Keratinocyte (primary cell): Measurements from ENCODE around the gene HOMER1. TPM values are rescaled to one million over a fixed set of nuclear protein-coding genes. Genes with fewer than 3 reads are reported as not detected.

Experiments
- DNase-seq: peaks from one replicate; pipeline ENCODE4 v3.0.0-alpha.2; 2011; ENCODE audit warnings: low read depth, missing footprints, low spot score
- FAIRE-seq: peaks from 2 replicates; lab custom pipeline; 2011; peaks lifted over from hg19 to GRCh38; lab: Jason Lieb, UNC
- H2AFZ ChIP-seq: 2 replicates; pipeline ENCODE4 v1.6.0; 2012; ENCODE audit warnings: low read length, control low read depth, inconsistent platforms; ENCODE audit not compliant: control insufficient read depth
- H3K27ac ChIP-seq: 2 replicates; pipeline ENCODE4 v1.5.1; 2011; ENCODE audit warnings: low read length; ENCODE audit not compliant: control insufficient read depth, insufficient read depth
- H3K27me3 ChIP-seq: 3 replicates; pipeline ENCODE4 v1.6.0; 2011; ENCODE audit warnings: low read length; ENCODE audit not compliant: control insufficient read depth, insufficient read depth; ENCODE audit errors: extremely low read depth
- H3K36me3 ChIP-seq, 2 experiments: 2 replicates in 1 of 2; 3 replicates in 1 of 2; pipeline ENCODE4 v1.5.1; 2011; ENCODE audit warnings: low read length in 2 of 2, mild to moderate bottlenecking in 1 of 2; ENCODE audit not compliant: control insufficient read depth in 2 of 2, insufficient read depth in 2 of 2; ENCODE audit errors: extremely low read depth in 1 of 2
- H3K4me1 ChIP-seq: 3 replicates; pipeline ENCODE4 v1.5.1; 2011; ENCODE audit warnings: low read length; ENCODE audit not compliant: control insufficient read depth, insufficient read depth; ENCODE audit errors: extremely low read depth
- H3K4me2 ChIP-seq: 3 replicates; pipeline ENCODE4 v1.6.0; 2011; ENCODE audit warnings: low read depth, low read length; ENCODE audit not compliant: control insufficient read depth, insufficient read depth; ENCODE audit errors: extremely low read depth
- H3K4me3 ChIP-seq, 3 experiments: fragments of 200-600 bp in 1 of 3; sonication (generic) in 1 of 3; 2 replicates in 2 of 3; 3 replicates in 1 of 3; pipeline ENCODE4 v1.5.1; 2011 to 2016; ENCODE audit warnings: low read length in 3 of 3, mild to moderate bottlenecking in 3 of 3, control low read depth in 2 of 3, inconsistent platforms in 1 of 3, low read depth in 1 of 3, mixed read lengths in 1 of 3, mixed run types in 1 of 3, moderate library complexity in 1 of 3; ENCODE audit not compliant: control insufficient read depth in 2 of 3, insufficient read depth in 2 of 3; ENCODE audit errors: extremely low read depth in 1 of 3
- H3K79me2 ChIP-seq: 2 replicates; pipeline ENCODE4 v1.6.0; 2012; ENCODE audit warnings: low read length; ENCODE audit not compliant: control insufficient read depth, insufficient read depth
- H3K9ac ChIP-seq: 3 replicates; pipeline ENCODE4 v1.6.0; 2011; ENCODE audit warnings: low read length; ENCODE audit not compliant: control insufficient read depth, insufficient read depth; ENCODE audit errors: extremely low read depth
- H3K9me1 ChIP-seq: 3 replicates; pipeline ENCODE4 v1.6.0; 2011; ENCODE audit warnings: low read length; ENCODE audit not compliant: control insufficient read depth, insufficient read depth; ENCODE audit errors: extremely low read depth
- H3K9me3 ChIP-seq: 2 replicates; pipeline ENCODE4 v1.5.1; 2012; ENCODE audit warnings: low read depth, low read length; ENCODE audit not compliant: control insufficient read depth
- H4K20me1 ChIP-seq: 3 replicates; pipeline ENCODE4 v1.6.0; 2011; ENCODE audit warnings: low read length; ENCODE audit not compliant: control insufficient read depth, insufficient read depth; ENCODE audit errors: extremely low read depth
- EZH2 ChIP-seq: IDR thresholded peaks from one replicate; pipeline ENCODE4 v1.6.1; 2012; ENCODE audit warnings: inconsistent platforms, mild to moderate bottlenecking, low read length, moderate library complexity
- dilution Hi-C: fragments of 300-500 bp; cut with MboI; formaldehyde crosslinking; loops from one replicate; pipeline ENCODE4 v1.7.0; 2020; ENCODE audit warnings: low sequenced_read_pairs; ENCODE audit not compliant: extremely low pct_ligation_motif_present
- polyA plus RNA-seq, 5 experiments: library from polyadenylated mRNA; depleted of rRNA in 3 of 5; stranded (reverse) in 3 of 5; stranded (forward) in 1 of 5; unstranded in 1 of 5; fragments of >200 nt; gene quantifications; 1 replicate in 1 of 5; 2 replicates in 3 of 5; 3 replicates in 1 of 5; pipeline versions ENCODE4 v1.2.1 to v1.2.3, GENCODE V29; 2011 to 2012; ENCODE audit warnings: missing spikeins in 2 of 5, low read depth in 1 of 5, low replicate concordance in 1 of 5
- TF ChIP-seq, protein P1 (sequence below), 3 experiments: IDR thresholded peaks in 1 of 3; conservative IDR thresholded peaks in 1 of 3; optimal IDR thresholded peaks in 1 of 3; 2 replicates in 2 of 3; 3 replicates in 1 of 3; pipeline versions ENCODE3 to v1.5.1; 2011; ENCODE audit warnings: low read length in 3 of 3, mild to moderate bottlenecking in 3 of 3, moderate library complexity in 2 of 3, control low read depth in 1 of 3, inconsistent platforms in 1 of 3; ENCODE audit not compliant: insufficient read depth in 2 of 3; ENCODE audit errors: extremely low read depth in 1 of 3

The HOMER1 gene
- polyA plus RNA-seq, 1 donor (not counting 4 experiments of a cell fraction or from before 2014, with no cell fraction given): 6.5 TPM

DNA sequence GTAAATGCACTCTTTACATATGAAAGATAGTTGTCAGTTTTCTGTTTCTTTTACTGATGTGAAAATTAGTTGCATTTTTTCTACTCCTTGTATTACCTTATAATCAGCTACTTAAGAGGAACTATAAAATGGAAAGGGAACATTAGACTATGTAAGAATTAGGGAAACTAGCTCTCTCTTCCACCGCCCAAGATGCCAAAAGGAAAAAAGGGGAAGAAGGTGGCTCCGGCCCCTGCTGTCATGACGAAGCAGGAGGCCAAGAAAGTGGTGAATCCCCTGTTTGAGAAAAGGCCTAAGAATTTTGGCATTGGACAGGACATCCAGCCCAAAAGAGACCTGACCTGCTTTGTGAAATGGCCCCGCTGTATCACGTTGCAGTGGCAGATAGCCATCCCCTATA is 15.2 kb upstream of the HOMER1 start:
- Histone ChIP-seq H3K9ac (no peak overlapping the region), H3K4me3 (no peak overlapping the region), H3K4me2 (no peak overlapping the region), H3K27me3 (no peaks in the 10 kb centered on the region), H3K9me1 (no peaks in the 10 kb centered on the region), H2AFZ (no peak overlapping the region), H3K79me2 (no peaks in the 10 kb centered on the region), H3K27ac (no peak overlapping the region), H4K20me1 (no peaks in the 10 kb centered on the region), H3K9me3 (no peaks in the 10 kb centered on the region), H3K36me3 (no peaks in the 10 kb centered on the region), H3K4me1 (no peaks in the 10 kb centered on the region)
- TF ChIP-seq EZH2: no peak
- TF ChIP-seq, protein P1, sequence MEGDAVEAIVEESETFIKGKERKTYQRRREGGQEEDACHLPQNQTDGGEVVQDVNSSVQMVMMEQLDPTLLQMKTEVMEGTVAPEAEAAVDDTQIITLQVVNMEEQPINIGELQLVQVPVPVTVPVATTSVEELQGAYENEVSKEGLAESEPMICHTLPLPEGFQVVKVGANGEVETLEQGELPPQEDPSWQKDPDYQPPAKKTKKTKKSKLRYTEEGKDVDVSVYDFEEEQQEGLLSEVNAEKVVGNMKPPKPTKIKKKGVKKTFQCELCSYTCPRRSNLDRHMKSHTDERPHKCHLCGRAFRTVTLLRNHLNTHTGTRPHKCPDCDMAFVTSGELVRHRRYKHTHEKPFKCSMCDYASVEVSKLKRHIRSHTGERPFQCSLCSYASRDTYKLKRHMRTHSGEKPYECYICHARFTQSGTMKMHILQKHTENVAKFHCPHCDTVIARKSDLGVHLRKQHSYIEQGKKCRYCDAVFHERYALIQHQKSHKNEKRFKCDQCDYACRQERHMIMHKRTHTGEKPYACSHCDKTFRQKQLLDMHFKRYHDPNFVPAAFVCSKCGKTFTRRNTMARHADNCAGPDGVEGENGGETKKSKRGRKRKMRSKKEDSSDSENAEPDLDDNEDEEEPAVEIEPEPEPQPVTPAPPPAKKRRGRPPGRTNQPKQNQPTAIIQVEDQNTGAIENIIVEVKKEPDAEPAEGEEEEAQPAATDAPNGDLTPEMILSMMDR (optimal IDR thresholded peaks at IDR 0.05 in 1 of 3, IDR thresholded peaks at IDR 0.05 in 1 of 3, conservative IDR thresholded peaks at IDR 0.05 in 1 of 3; ENCODE audit: extremely low read depth in 1 of 3, insufficient read depth in 2 of 3, low read length in 3 of 3): no peak
- FAIRE-seq (no peak), DNase-seq (no peak)
- dilution Hi-C loops: no loop called here

DNA sequence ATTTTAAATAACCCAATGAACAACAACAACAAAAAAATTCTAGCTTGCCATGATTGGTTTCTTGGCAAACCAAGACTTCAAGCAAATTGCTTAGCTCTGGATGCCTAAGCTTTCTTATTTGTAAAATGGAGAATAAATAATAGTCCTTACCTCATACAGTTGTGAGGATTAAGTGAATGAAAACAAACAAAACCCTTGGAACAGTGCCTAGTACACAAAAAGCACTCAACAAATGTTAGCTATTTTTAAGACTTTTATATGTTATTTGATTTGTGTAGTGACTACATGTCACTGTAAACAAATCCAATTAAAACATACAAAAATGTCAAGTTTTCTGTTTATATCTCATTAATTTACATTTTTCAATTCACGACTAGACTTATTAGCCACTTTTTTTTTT is 13.5 kb upstream of the HOMER1 start:
- FAIRE-seq (no peak), DNase-seq (no peak)
- Histone ChIP-seq H3K27me3 (no peaks in the 10 kb centered on the region), H3K9me3 (no peaks in the 10 kb centered on the region), H3K4me1 (no peaks in the 10 kb centered on the region), H3K4me3 (no peak overlapping the region), H3K9me1 (no peaks in the 10 kb centered on the region), H3K9ac (no peak overlapping the region), H2AFZ (no peak overlapping the region), H3K4me2 (no peak overlapping the region), H4K20me1 (no peaks in the 10 kb centered on the region), H3K36me3 (no peaks in the 10 kb centered on the region), H3K27ac (no peak overlapping the region), H3K79me2 (no peaks in the 10 kb centered on the region)
- dilution Hi-C loops: no loop called here
- TF ChIP-seq, protein P1 (optimal IDR thresholded peaks at IDR 0.05 in 1 of 3, IDR thresholded peaks at IDR 0.05 in 1 of 3, conservative IDR thresholded peaks at IDR 0.05 in 1 of 3; ENCODE audit: extremely low read depth in 1 of 3, insufficient read depth in 2 of 3, low read length in 3 of 3): no peak
- TF ChIP-seq EZH2: no peak
